H1 (cell line): ENCODE results near the gene CAMK2D. TPM values are rescaled to one million over a fixed set of nuclear protein-coding genes. Genes with fewer than 3 reads are reported as not detected.
A peak's percentile ranks its signal among the peaks of the same experiment; 100 is the strongest.

ENCODE experiments used
- CTCF ChIA-PET: fragments of 300-600 bp; sonication (Branson Sonifier 250); formaldehyde crosslinking; loops from one replicate; lab custom pipeline; 2021; ENCODE audit not compliant: partially characterized antibody; lab: Charles Lee
- POLR2A ChIA-PET: fragments of 300-600 bp; sonication (Branson Sonifier 250); formaldehyde crosslinking; loops from one replicate; lab custom pipeline; 2021; ENCODE audit warnings: inconsistent platforms; ENCODE audit not compliant: partially characterized antibody; lab: Charles Lee
- DNase-seq, 2 experiments: peaks; one replicate each; pipeline versions ENCODE4 v3.0.0 to v3.0.0-alpha.2; 2010 to 2022; ENCODE audit warnings: low spot score in 2 of 2, low read depth in 1 of 2, mixed read lengths in 1 of 2
- FAIRE-seq: peaks from 2 replicates; lab custom pipeline; 2011; peaks lifted over from hg19 to GRCh38; lab: Jason Lieb, UNC
- H2AFZ ChIP-seq: 2 replicates; pipeline ENCODE4 v1.8.1; 2012; ENCODE audit warnings: low read length, inconsistent platforms
- H2AK5ac ChIP-seq: 2 replicates; pipeline ENCODE4 v1.6.1; 2013; ENCODE audit warnings: low read depth, low read length
- H2BK120ac ChIP-seq: replicated peaks from 2 replicates; pipeline ENCODE3; 2013; ENCODE audit warnings: low read depth, low read length, inconsistent platforms
- H2BK12ac ChIP-seq: 2 replicates; pipeline ENCODE4 v1.6.1; 2013; ENCODE audit warnings: low read depth, low read length
- H2BK15ac ChIP-seq: 2 replicates; pipeline ENCODE4 v1.6.1; 2013; ENCODE audit warnings: low read length
- H2BK20ac ChIP-seq: 2 replicates; pipeline ENCODE4 v1.6.1; 2013; ENCODE audit warnings: low read length
- H2BK5ac ChIP-seq: 2 replicates; pipeline ENCODE4 v1.6.1; 2013; ENCODE audit warnings: low read depth, low read length
- H3K14ac ChIP-seq: 2 replicates; pipeline ENCODE4 v1.6.1; 2013; ENCODE audit warnings: inconsistent platforms; ENCODE audit not compliant: insufficient read length
- H3K18ac ChIP-seq: 2 replicates; pipeline ENCODE4 v1.6.1; 2013; ENCODE audit warnings: low read length; ENCODE audit errors: extremely low read depth
- H3K23ac ChIP-seq: 2 replicates; pipeline ENCODE4 v1.6.1; 2013; ENCODE audit warnings: inconsistent platforms; ENCODE audit not compliant: insufficient read length
- H3K23me2 ChIP-seq: 2 replicates; pipeline ENCODE4 v1.6.1; 2013; ENCODE audit warnings: low read depth, low read length
- H3K27ac ChIP-seq: 2 replicates; pipeline ENCODE4 v1.6.1; 2011; ENCODE audit warnings: low read depth, low read length, inconsistent platforms
- H3K27me3 ChIP-seq, 4 experiments: replicated peaks in 1 of 4; 1 replicate in 1 of 4; 2 replicates in 3 of 4; pipeline versions ENCODE4 v1.6.1 to v1.8.1; 2011 to 2013; ENCODE audit warnings: low read length in 3 of 4, mild to moderate bottlenecking in 3 of 4, inconsistent platforms in 2 of 4, mixed read lengths in 2 of 4, moderate library complexity in 1 of 4; ENCODE audit not compliant: control insufficient read depth in 3 of 4, insufficient read depth in 3 of 4; ENCODE audit errors: extremely low read depth in 1 of 4
- H3K36me3 ChIP-seq, 4 experiments: 2 replicates each; pipeline versions ENCODE4 v1.6.1 to v1.8.1; 2011 to 2013; ENCODE audit warnings: mild to moderate bottlenecking in 4 of 4, low read length in 3 of 4, moderate library complexity in 2 of 4, control low read depth in 1 of 4, inconsistent platforms in 1 of 4; ENCODE audit not compliant: insufficient read depth in 4 of 4, control insufficient read depth in 2 of 4
- H3K4ac ChIP-seq: replicated peaks from 2 replicates; pipeline ENCODE3; 2013; ENCODE audit warnings: low read length, low read depth, mixed read lengths, inconsistent platforms; ENCODE audit not compliant: insufficient read length
- H3K4me1 ChIP-seq, 4 experiments: replicated peaks in 1 of 4; 1 replicate in 1 of 4; 2 replicates in 3 of 4; pipeline versions ENCODE4 v1.6.1 to v1.8.1; 2011 to 2013; ENCODE audit warnings: low read length in 3 of 4, inconsistent platforms in 2 of 4, mixed read lengths in 1 of 4; ENCODE audit not compliant: insufficient read depth in 4 of 4, control insufficient read depth in 3 of 4
- H3K4me2 ChIP-seq, 2 experiments: 2 replicates each; pipeline versions ENCODE4 v1.6.1 to v1.8.1; 2011 to 2013; ENCODE audit warnings: low read depth in 2 of 2, low read length in 2 of 2, control low read depth in 1 of 2, inconsistent platforms in 1 of 2, mild to moderate bottlenecking in 1 of 2; ENCODE audit not compliant: insufficient read depth in 1 of 2
- H3K4me3 ChIP-seq, 4 experiments: fragments of 200-600, 300-600 bp in 1 of 4; sonication (generic), shearing (Covaris generic), sonication (Bioruptor Twin) in 1 of 4; 2 replicates each; pipeline versions ENCODE4 v1.5.1 to v1.8.1; 2011 to 2016; ENCODE audit warnings: low read length in 4 of 4, low read depth in 3 of 4, control low read depth in 2 of 4, inconsistent platforms in 2 of 4, mild to moderate bottlenecking in 2 of 4, mixed read lengths in 1 of 4, moderate library complexity in 1 of 4; ENCODE audit not compliant: insufficient read depth in 2 of 4; ENCODE audit errors: extremely low read depth in 1 of 4
- H3K56ac ChIP-seq: replicated peaks from 2 replicates; pipeline ENCODE3; 2013; ENCODE audit warnings: low read depth, mild to moderate bottlenecking, mixed read lengths, low read length, inconsistent platforms; ENCODE audit not compliant: insufficient read length
- H3K79me1 ChIP-seq: 2 replicates; pipeline ENCODE4 v1.6.1; 2013; ENCODE audit warnings: low read depth, low read length, control low read depth
- H3K79me2 ChIP-seq, 2 experiments: 2 replicates each; pipeline versions ENCODE4 v1.6.1 to v1.8.1; 2012 to 2013; ENCODE audit warnings: low read length in 2 of 2, mild to moderate bottlenecking in 2 of 2, inconsistent platforms in 1 of 2; ENCODE audit not compliant: insufficient read depth in 2 of 2, control insufficient read depth in 1 of 2
- H3K9ac ChIP-seq, 4 experiments: replicated peaks in 1 of 4; 1 replicate in 1 of 4; 2 replicates in 3 of 4; pipeline versions ENCODE4 v1.6.1 to v1.8.1; 2011 to 2013; ENCODE audit warnings: low read depth in 3 of 4, low read length in 3 of 4, control low read depth in 2 of 4, mild to moderate bottlenecking in 2 of 4, moderate library complexity in 2 of 4, inconsistent platforms in 1 of 4; ENCODE audit errors: extremely low read depth in 1 of 4
- H3K9me3 ChIP-seq, 2 experiments: 2 replicates each; pipeline versions ENCODE4 v1.6.1 to v1.8.1; 2012 to 2013; ENCODE audit warnings: mild to moderate bottlenecking in 2 of 2, moderate library complexity in 2 of 2, control low read depth in 1 of 2, inconsistent platforms in 1 of 2, low read depth in 1 of 2, low read length in 1 of 2, mixed read lengths in 1 of 2; ENCODE audit not compliant: insufficient read depth in 2 of 2
- H4K20me1 ChIP-seq, 2 experiments: replicated peaks in 1 of 2; 2 replicates each; pipeline versions ENCODE3 to v1.8.1; 2011 to 2013; ENCODE audit warnings: inconsistent platforms in 2 of 2, low read length in 2 of 2, mild to moderate bottlenecking in 1 of 2; ENCODE audit not compliant: insufficient read depth in 2 of 2, control insufficient read depth in 1 of 2
- H4K5ac ChIP-seq: 2 replicates; pipeline ENCODE4 v1.6.1; 2013; ENCODE audit warnings: low read length, low read depth, mixed read lengths, inconsistent platforms; ENCODE audit not compliant: insufficient read length
- H4K8ac ChIP-seq: 2 replicates; pipeline ENCODE4 v1.8.0; 2013; ENCODE audit warnings: mild to moderate bottlenecking, moderate library complexity, low read length, inconsistent platforms; ENCODE audit not compliant: insufficient read depth; ENCODE audit errors: extremely low read depth
- H4K91ac ChIP-seq: replicated peaks from 2 replicates; pipeline ENCODE3; 2013; ENCODE audit warnings: low read length, mixed read lengths, inconsistent platforms; ENCODE audit not compliant: insufficient read length
- CREB1 ChIP-seq: IDR thresholded peaks from 2 replicates; pipeline ENCODE4 v1.6.1; 2012; ENCODE audit warnings: inconsistent platforms
- POLR2AphosphoS5 ChIP-seq: IDR thresholded peaks from 2 replicates; pipeline ENCODE4 v1.6.1; 2011; ENCODE audit warnings: low read depth, low read length
- WGBS, 2 experiments: shearing (Covaris generic) in 1 of 2; methylation state at CpG; one replicate each; pipeline versions ENCODE4 v1.1.6 to v1.1.7; 2013 to 2015; ENCODE audit warnings: low lambda C conversion rate in 2 of 2, mixed read lengths in 2 of 2, inconsistent platforms in 1 of 2, low coverage in 1 of 2, missing lambda C conversion rate in 1 of 2; ENCODE audit not compliant: insufficient replicate concordance in 2 of 2, insufficient coverage in 1 of 2, insufficient read length in 1 of 2; ENCODE audit errors: extremely low coverage in 1 of 2, missing lambda C conversion rate in 1 of 2; 5-methylcytosine and 5-hydroxymethylcytosine counted together
- polyA plus RNA-seq, 7 experiments: library from polyadenylated mRNA; depleted of rRNA in 3 of 7; stranded (reverse) in 5 of 7; unstranded in 2 of 7; fragments of >200 nt in 5 of 7; fragments of 200-250 nt in 2 of 7; gene quantifications; 1 replicate in 5 of 7; 2 replicates in 1 of 7; 4 replicates in 1 of 7; pipeline versions ENCODE4 v1.2.1 to v1.2.3, GENCODE V29; 2011 to 2013; ENCODE audit warnings: missing spikeins in 2 of 7, mixed read lengths in 2 of 7
- total RNA-seq: library from RNA; stranded (reverse); fragmentation: NEBNext Ultra II Directional; extraction: Animal tissue kit (Norgen Biotek cat#: 25700); gene quantifications from 2 replicates; pipeline ENCODE4 v1.2.1, GENCODE V29; 2021

The CAMK2D gene
- total and polyA plus RNA-seq, 2 of the 8 experiments (the other 6 are each of a cell fraction or from before 2014, with no cell fraction given), result 3.2 to 7.0 TPM

- Histone ChIP-seq H4K8ac (no peak overlapping the region), H3K79me2 (no peaks in the 10 kb centered on the region), H2AFZ (no peak overlapping the region), H2BK12ac (peak overlapping the region; percentile 53; the same call in 1 of the 2 replicates), H2BK120ac (no peak overlapping the region), H3K79me1 (no peaks in the 10 kb centered on the region), H3K23me2 (no peaks in the 10 kb centered on the region), H3K56ac (no peak overlapping the region), H4K91ac (no peak overlapping the region), H3K27ac (no peak overlapping the region), H3K4me3 (no peak overlapping the region), H3K4ac (no peak overlapping the region), H2AK5ac (peak overlapping the region; percentile 34; the same call in 1 of the 2 replicates), H3K36me3 (no peaks in the 10 kb centered on the region), H3K27me3 (no peaks in the 10 kb centered on the region), H2BK20ac (0 out of 2 replicates have a peak overlapping the region, but pooled peaks have one; percentile 25), H3K18ac (no peak overlapping the region), H4K20me1 (no peaks in the 10 kb centered on the region), H3K9ac (no peak overlapping the region), H3K4me1 (peaks cover 0 to 6% (median 3%) of the 10 kb centered on the region in 4 experiments; a peak in 4 of 7 replicates), H3K4me2 (no peak overlapping the region), H3K14ac (no peak overlapping the region), H4K5ac (no peak overlapping the region), H2BK5ac (no peak overlapping the region), H3K23ac (no peak overlapping the region), H3K9me3 (no peaks in the 10 kb centered on the region), H2BK15ac (no peak overlapping the region)
- CTCF ChIA-PET, result interaction anchor here (1.1 to 2.5 kb wide), 4 partner anchors 12 to 35 kb away, joined by 3 to 8 read pairs (median 4); no protein-coding TSS in a partner anchor
- FAIRE-seq (no peak), DNase-seq (no peak)
- POLR2A ChIA-PET, result no interaction called here
- 89% methylated on average over 4 of the region's 4 CpGs; no CpG with 5 or more reads in 1 of the 2 experiments for WGBS, 2 experiments
- no peak for TF ChIP-seq POLR2AphosphoS5
- TF ChIP-seq CREB1, result no peak
Observed at GRCh38 chr4:113582737-113583136, 178.8 kb downstream of the CAMK2D start.
